A549 (cell line): Measurements from ENCODE around the gene SNAI1.

Experiments
- CEBPB ChIP-seq, 2 experiments: fragments of >200 bp in 1 of 2; sonication (Bioruptor Twin) in 1 of 2; formaldehyde crosslinking in 1 of 2; IDR thresholded peaks; 2 replicates each; pipeline ENCODE4 v1.6.1; 2012 to 2016
- CTCF ChIP-seq: fragments of >200 bp; sonication (Bioruptor Twin); formaldehyde crosslinking; IDR thresholded peaks from 3 replicates; pipeline ENCODE4 v1.5.1; 2016
- JUNB ChIP-seq: fragments of >200 bp; sonication (Bioruptor Twin); formaldehyde crosslinking; IDR thresholded peaks from 2 replicates; pipeline ENCODE4 v1.6.1; 2016
- NPAS2 ChIP-seq: fragments of 250-450 bp; sonication (Bioruptor Pico); IDR thresholded peaks from 2 replicates; pipeline ENCODE4 v1.8.0; 2022; ENCODE audit warnings: mild to moderate bottlenecking, moderate library complexity, borderline replicate concordance
- RFX5 ChIP-seq: fragments of 450-650 bp; IDR thresholded peaks from 2 replicates; pipeline ENCODE4 v1.7.1; 2014; ENCODE audit warnings: antibody characterized with exemption, mild to moderate bottlenecking, moderate library complexity
- ZSCAN20 ChIP-seq: fragments of 250-450 bp; sonication (Bioruptor Pico); IDR thresholded peaks from 2 replicates; pipeline ENCODE4 v1.8.0; 2022; ENCODE audit warnings: mild to moderate bottlenecking, moderate library complexity

GRCh38 chr20:49973981-49974380 lies 8.8 kb upstream of the SNAI1 start:
- TF ChIP-seq CEBPB (IDR thresholded peaks at IDR 0.05) (no peak), NPAS2 (CRISPR knock-in tag) (no peak), CTCF (no peak), JUNB (no peak), RFX5 (no peak), ZSCAN20 (no peak)
